Measurements from ENCODE around the gene ZNF513.
A peak's percentile ranks its signal among the peaks of the same experiment; 100 is the strongest.

Gene ZNF513

GRCh38 chr2:27407798-27408491 lies 27.4 kb upstream of the ZNF513 start:
- peak; percentile 51 for TF ChIP-seq CTCF (IDR thresholded peaks at IDR 0.05; ENCODE audit: control insufficient read depth, extremely low read depth, insufficient read depth)
- peak overlapping the region; percentile 94 for H3K4me3 ChIP-seq (ENCODE audit: low read depth, low read length)
- no peak for DNase-seq (ENCODE audit: low read depth)

GRCh38 chr2:27400348-27401135 lies 20.0 kb upstream of the ZNF513 start:
- no peak for TF ChIP-seq CTCF (IDR thresholded peaks at IDR 0.05; ENCODE audit: control insufficient read depth, extremely low read depth, insufficient read depth)
- no peak overlapping the region for H3K4me3 ChIP-seq (ENCODE audit: low read depth, low read length)
- DNase-seq (ENCODE audit: low read depth), result no peak

- no peak overlapping the region for H3K4me3 ChIP-seq (ENCODE audit: low read depth, low read length)
- TF ChIP-seq CTCF (IDR thresholded peaks at IDR 0.05; ENCODE audit: control insufficient read depth, extremely low read depth, insufficient read depth), result no peak
- no peak for DNase-seq (ENCODE audit: low read depth)
Measured at GRCh38 chr2:27398962-27399361, 18.4 kb upstream of the ZNF513 start.

- TF ChIP-seq CTCF (IDR thresholded peaks at IDR 0.05; ENCODE audit: control insufficient read depth, extremely low read depth, insufficient read depth), result no peak
- no peak for DNase-seq (ENCODE audit: low read depth)
- H3K4me3 ChIP-seq (ENCODE audit: low read depth, low read length), result no peak overlapping the region
Measured at GRCh38 chr2:27393225-27393624, 12.7 kb upstream of the ZNF513 start.

- DNase-seq (ENCODE audit: low read depth), result no peak
- H3K4me3 ChIP-seq (ENCODE audit: low read depth, low read length), result no peak overlapping the region
- TF ChIP-seq CTCF (IDR thresholded peaks at IDR 0.05; ENCODE audit: control insufficient read depth, extremely low read depth, insufficient read depth), result no peak
Measured at GRCh38 chr2:27390822-27391679, 10.5 kb upstream of the ZNF513 start.

- no peak for DNase-seq (ENCODE audit: low read depth)
- TF ChIP-seq CTCF (IDR thresholded peaks at IDR 0.05; ENCODE audit: control insufficient read depth, extremely low read depth, insufficient read depth), result no peak
- peak overlapping the region; percentile 67 for H3K4me3 ChIP-seq (ENCODE audit: low read depth, low read length)
Measured at GRCh38 chr2:27381577-27382181, 1.1 kb upstream of the ZNF513 start.

Data from LNCaP clone FGC (cell line).